HEK293 (cell line): ENCODE results near the gene METTL1.

Experiments used
- BCL11B ChIP-seq: fragments of 450-650 bp; formaldehyde crosslinking; IDR thresholded peaks from 2 replicates; pipeline ENCODE4 v1.5.1; 2016; ENCODE audit warnings: low read depth, missing biosample characterization, missing genetic modification characterization
- GLI4 ChIP-seq: fragments of 450-650 bp; formaldehyde crosslinking; IDR thresholded peaks from 2 replicates; pipeline ENCODE4 v1.5.1; 2016; ENCODE audit warnings: missing biosample characterization, missing genetic modification characterization
- HOXA7 ChIP-seq: sonication (generic); formaldehyde crosslinking; IDR thresholded peaks from 2 replicates; pipeline ENCODE4 v1.8.1; 2022; ENCODE audit warnings: missing genetic modification reagents, borderline replicate concordance
- KLF1 ChIP-seq: fragments of 450-650 bp; formaldehyde crosslinking; IDR thresholded peaks from 2 replicates; pipeline ENCODE4 v1.5.1; 2016; ENCODE audit warnings: missing biosample characterization, missing genetic modification characterization
- RBAK ChIP-seq: fragments of 450-650 bp; formaldehyde crosslinking; IDR thresholded peaks from 2 replicates; pipeline ENCODE4 v1.5.1; 2016; ENCODE audit warnings: missing biosample characterization, missing genetic modification characterization
- SETDB1 ChIP-seq: IDR thresholded peaks from one replicate; pipeline ENCODE4 v1.6.1; 2017; ENCODE audit warnings: mild to moderate bottlenecking, low read length, moderate library complexity, mixed read lengths; ENCODE audit not compliant: insufficient read length
- ZBTB1 ChIP-seq: fragments of 450-650 bp; formaldehyde crosslinking; IDR thresholded peaks from 2 replicates; pipeline ENCODE4 v1.5.1; 2016; ENCODE audit warnings: missing biosample characterization, missing genetic modification characterization
- ZNF114 ChIP-seq: fragments of 450-650 bp; formaldehyde crosslinking; IDR thresholded peaks from 2 replicates; pipeline ENCODE4 v1.5.0; 2017; ENCODE audit warnings: missing biosample characterization, missing genetic modification characterization
- ZNF121 ChIP-seq: fragments of 450-650 bp; formaldehyde crosslinking; IDR thresholded peaks from 2 replicates; pipeline ENCODE4 v1.5.1; 2016; ENCODE audit warnings: missing biosample characterization, missing genetic modification characterization
- ZNF132 ChIP-seq: fragments of 450-650 bp; formaldehyde crosslinking; IDR thresholded peaks from 2 replicates; pipeline ENCODE4 v1.5.1; 2017; ENCODE audit warnings: missing biosample characterization, missing genetic modification characterization, borderline replicate concordance
- ZNF223 ChIP-seq: fragments of 450-650 bp; formaldehyde crosslinking; IDR thresholded peaks from 2 replicates; pipeline ENCODE4 v1.5.1; 2016; ENCODE audit warnings: missing biosample characterization, missing genetic modification characterization
- ZNF26 ChIP-seq: fragments of 450-650 bp; formaldehyde crosslinking; IDR thresholded peaks from 2 replicates; pipeline ENCODE4 v1.5.1; 2016; ENCODE audit warnings: missing biosample characterization, missing genetic modification characterization
- ZNF274 ChIP-seq, 2 experiments: fragments of 200-500 bp in 1 of 2; fragments of 450-650 bp in 1 of 2; sonication (Bioruptor generic) in 1 of 2; formaldehyde crosslinking in 1 of 2; IDR thresholded peaks; 2 replicates each; pipeline versions ENCODE4 v1.5.1 to v1.6.1; 2014 to 2016; ENCODE audit warnings: borderline replicate concordance in 1 of 2, inconsistent platforms in 1 of 2, low read length in 1 of 2, missing biosample characterization in 1 of 2, missing genetic modification characterization in 1 of 2
- ZNF302 ChIP-seq: fragments of 450-650 bp; formaldehyde crosslinking; IDR thresholded peaks from 2 replicates; pipeline ENCODE4 v1.5.1; 2016; ENCODE audit warnings: missing biosample characterization, missing genetic modification characterization, low read depth
- ZNF335 ChIP-seq: fragments of 450-650 bp; formaldehyde crosslinking; conservative IDR thresholded peaks from 2 replicates; pipeline ENCODE4 v1.5.1; 2016; ENCODE audit warnings: missing biosample characterization, missing genetic modification characterization
- ZNF362 ChIP-seq: fragments of 450-650 bp; formaldehyde crosslinking; IDR thresholded peaks from 2 replicates; pipeline ENCODE4 v1.5.1; 2016; ENCODE audit warnings: missing biosample characterization, missing genetic modification characterization
- ZNF37A ChIP-seq: fragments of 450-650 bp; IDR thresholded peaks from 2 replicates; pipeline ENCODE4 v1.5.1; 2018; ENCODE audit warnings: missing biosample characterization, missing genetic modification characterization
- ZNF449 ChIP-seq: fragments of 450-650 bp; formaldehyde crosslinking; IDR thresholded peaks from 2 replicates; pipeline ENCODE4 v1.5.1; 2017; ENCODE audit warnings: missing biosample characterization, mild to moderate bottlenecking, missing genetic modification characterization, moderate library complexity
- ZNF501 ChIP-seq: fragments of 450-650 bp; formaldehyde crosslinking; IDR thresholded peaks from 2 replicates; pipeline ENCODE4 v1.5.1; 2016; ENCODE audit warnings: missing biosample characterization, missing genetic modification characterization
- ZNF529 ChIP-seq: fragments of 450-650 bp; formaldehyde crosslinking; IDR thresholded peaks from 2 replicates; pipeline ENCODE4 v1.5.1; 2017; ENCODE audit warnings: missing genetic modification characterization, missing biosample characterization; ENCODE audit not compliant: insufficient replicate concordance
- ZNF544 ChIP-seq: fragments of 450-650 bp; formaldehyde crosslinking; IDR thresholded peaks from 2 replicates; pipeline ENCODE4 v1.5.0; 2017; ENCODE audit warnings: missing biosample characterization, missing genetic modification characterization
- ZNF549 ChIP-seq: fragments of 450-650 bp; IDR thresholded peaks from 2 replicates; pipeline ENCODE4 v1.5.1; 2018; ENCODE audit warnings: missing biosample characterization, missing genetic modification characterization, mild to moderate bottlenecking, inconsistent platforms, moderate library complexity
- ZNF555 ChIP-seq: fragments of 450-650 bp; formaldehyde crosslinking; conservative IDR thresholded peaks from 2 replicates; pipeline ENCODE4 v1.5.1; 2017; ENCODE audit warnings: missing biosample characterization, mild to moderate bottlenecking, missing genetic modification characterization, inconsistent platforms
- ZNF580 ChIP-seq: fragments of 450-650 bp; formaldehyde crosslinking; IDR thresholded peaks from 2 replicates; pipeline ENCODE4 v1.5.1; 2016; ENCODE audit warnings: missing biosample characterization, missing genetic modification characterization
- ZNF654 ChIP-seq: fragments of 450-650 bp; formaldehyde crosslinking; IDR thresholded peaks from 2 replicates; pipeline ENCODE4 v1.5.1; 2016; ENCODE audit warnings: low read depth, missing biosample characterization, missing genetic modification characterization
- ZNF791 ChIP-seq: fragments of 450-650 bp; formaldehyde crosslinking; IDR thresholded peaks from 2 replicates; pipeline ENCODE4 v1.5.1; 2016; ENCODE audit warnings: missing biosample characterization, missing genetic modification characterization
- ZNF792 ChIP-seq: fragments of 450-650 bp; formaldehyde crosslinking; IDR thresholded peaks from 2 replicates; pipeline ENCODE4 v1.5.1; 2016; ENCODE audit warnings: missing biosample characterization, missing genetic modification characterization
- ZNF843 ChIP-seq: fragments of 450-650 bp; formaldehyde crosslinking; IDR thresholded peaks from 2 replicates; pipeline ENCODE4 v1.5.1; 2016; ENCODE audit warnings: missing biosample characterization, missing genetic modification characterization
- TF ChIP-seq, protein P1 (sequence below): fragments of 450-650 bp; formaldehyde crosslinking; IDR thresholded peaks from 2 replicates; pipeline ENCODE4 v1.5.1; 2016; ENCODE audit warnings: missing biosample characterization, missing genetic modification characterization
- TF ChIP-seq, protein P2 (sequence below): fragments of 450-650 bp; formaldehyde crosslinking; IDR thresholded peaks from 2 replicates; pipeline ENCODE4 v1.5.1; 2016; ENCODE audit warnings: missing biosample characterization, missing genetic modification characterization
- TF ChIP-seq, protein P3 (sequence below): fragments of 450-650 bp; IDR thresholded peaks from 2 replicates; pipeline ENCODE4 v1.5.1; 2018; ENCODE audit warnings: missing biosample characterization, mild to moderate bottlenecking, missing genetic modification characterization

The METTL1 gene

GRCh38 chr12:57744194-57744776 is 27.6 kb downstream of the METTL1 start (continued):
- TF ChIP-seq ZNF544 (tag by site-specific recombination) = no peak
- no peak for TF ChIP-seq ZNF549 (tag by site-specific recombination)
- TF ChIP-seq KLF1 (tag by site-specific recombination) = peak; percentile 77
- TF ChIP-seq ZNF114 (tag by site-specific recombination) = no peak
- TF ChIP-seq ZNF121 (tag by site-specific recombination) = no peak
- TF ChIP-seq ZNF843 (tag by site-specific recombination) = peak; percentile 23; the same call in 1 of the 2 replicates
- no peak for TF ChIP-seq ZNF555 (tag by site-specific recombination)
- TF ChIP-seq SETDB1 = no peak
- TF ChIP-seq ZNF274 (IDR thresholded peaks at IDR 0.05; ENCODE audit: low read length) = no peak
- no peak for TF ChIP-seq ZNF274 (tag by site-specific recombination; IDR thresholded peaks at IDR 0.05; ENCODE audit: borderline replicate concordance)
- no peak for TF ChIP-seq ZNF223
- TF ChIP-seq RBAK (tag by site-specific recombination) = no peak
- peak; percentile 40 for TF ChIP-seq ZNF335 (tag by site-specific recombination)
- peak; percentile 47; the same call in 1 of the 2 replicates for TF ChIP-seq ZNF449 (tag by site-specific recombination)
- no peak for TF ChIP-seq ZNF362 (tag by site-specific recombination)
- no peak for TF ChIP-seq ZNF529 (tag by site-specific recombination)
- TF ChIP-seq, protein P1, sequence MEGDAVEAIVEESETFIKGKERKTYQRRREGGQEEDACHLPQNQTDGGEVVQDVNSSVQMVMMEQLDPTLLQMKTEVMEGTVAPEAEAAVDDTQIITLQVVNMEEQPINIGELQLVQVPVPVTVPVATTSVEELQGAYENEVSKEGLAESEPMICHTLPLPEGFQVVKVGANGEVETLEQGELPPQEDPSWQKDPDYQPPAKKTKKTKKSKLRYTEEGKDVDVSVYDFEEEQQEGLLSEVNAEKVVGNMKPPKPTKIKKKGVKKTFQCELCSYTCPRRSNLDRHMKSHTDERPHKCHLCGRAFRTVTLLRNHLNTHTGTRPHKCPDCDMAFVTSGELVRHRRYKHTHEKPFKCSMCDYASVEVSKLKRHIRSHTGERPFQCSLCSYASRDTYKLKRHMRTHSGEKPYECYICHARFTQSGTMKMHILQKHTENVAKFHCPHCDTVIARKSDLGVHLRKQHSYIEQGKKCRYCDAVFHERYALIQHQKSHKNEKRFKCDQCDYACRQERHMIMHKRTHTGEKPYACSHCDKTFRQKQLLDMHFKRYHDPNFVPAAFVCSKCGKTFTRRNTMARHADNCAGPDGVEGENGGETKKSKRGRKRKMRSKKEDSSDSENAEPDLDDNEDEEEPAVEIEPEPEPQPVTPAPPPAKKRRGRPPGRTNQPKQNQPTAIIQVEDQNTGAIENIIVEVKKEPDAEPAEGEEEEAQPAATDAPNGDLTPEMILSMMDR (tag by site-specific recombination) = no peak
- TF ChIP-seq ZNF654 = no peak
- TF ChIP-seq, protein P2, sequence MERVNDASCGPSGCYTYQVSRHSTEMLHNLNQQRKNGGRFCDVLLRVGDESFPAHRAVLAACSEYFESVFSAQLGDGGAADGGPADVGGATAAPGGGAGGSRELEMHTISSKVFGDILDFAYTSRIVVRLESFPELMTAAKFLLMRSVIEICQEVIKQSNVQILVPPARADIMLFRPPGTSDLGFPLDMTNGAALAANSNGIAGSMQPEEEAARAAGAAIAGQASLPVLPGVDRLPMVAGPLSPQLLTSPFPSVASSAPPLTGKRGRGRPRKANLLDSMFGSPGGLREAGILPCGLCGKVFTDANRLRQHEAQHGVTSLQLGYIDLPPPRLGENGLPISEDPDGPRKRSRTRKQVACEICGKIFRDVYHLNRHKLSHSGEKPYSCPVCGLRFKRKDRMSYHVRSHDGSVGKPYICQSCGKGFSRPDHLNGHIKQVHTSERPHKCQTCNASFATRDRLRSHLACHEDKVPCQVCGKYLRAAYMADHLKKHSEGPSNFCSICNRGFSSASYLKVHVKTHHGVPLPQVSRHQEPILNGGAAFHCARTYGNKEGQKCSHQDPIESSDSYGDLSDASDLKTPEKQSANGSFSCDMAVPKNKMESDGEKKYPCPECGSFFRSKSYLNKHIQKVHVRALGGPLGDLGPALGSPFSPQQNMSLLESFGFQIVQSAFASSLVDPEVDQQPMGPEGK (tag by site-specific recombination) = no peak; the same call in 1 of the 2 replicates
- TF ChIP-seq ZNF37A = no peak
- no peak; the same call in 1 of the 2 replicates for TF ChIP-seq ZNF792 (tag by site-specific recombination)
- TF ChIP-seq ZNF302 (tag by site-specific recombination) = no peak
- TF ChIP-seq, protein P3, sequence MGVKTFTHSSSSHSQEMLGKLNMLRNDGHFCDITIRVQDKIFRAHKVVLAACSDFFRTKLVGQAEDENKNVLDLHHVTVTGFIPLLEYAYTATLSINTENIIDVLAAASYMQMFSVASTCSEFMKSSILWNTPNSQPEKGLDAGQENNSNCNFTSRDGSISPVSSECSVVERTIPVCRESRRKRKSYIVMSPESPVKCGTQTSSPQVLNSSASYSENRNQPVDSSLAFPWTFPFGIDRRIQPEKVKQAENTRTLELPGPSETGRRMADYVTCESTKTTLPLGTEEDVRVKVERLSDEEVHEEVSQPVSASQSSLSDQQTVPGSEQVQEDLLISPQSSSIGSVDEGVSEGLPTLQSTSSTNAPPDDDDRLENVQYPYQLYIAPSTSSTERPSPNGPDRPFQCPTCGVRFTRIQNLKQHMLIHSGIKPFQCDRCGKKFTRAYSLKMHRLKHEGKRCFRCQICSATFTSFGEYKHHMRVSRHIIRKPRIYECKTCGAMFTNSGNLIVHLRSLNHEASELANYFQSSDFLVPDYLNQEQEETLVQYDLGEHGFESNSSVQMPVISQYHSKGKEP (tag by site-specific recombination) = 0 out of 2 replicates have a peak, but pooled peaks have one; percentile 22
- no peak for TF ChIP-seq HOXA7 (CRISPR knock-in tag)
- no peak for TF ChIP-seq ZNF791 (tag by site-specific recombination)
- no peak for TF ChIP-seq ZNF26 (tag by site-specific recombination)
- TF ChIP-seq GLI4 = no peak
- peak; percentile 49 for TF ChIP-seq ZNF501 (tag by site-specific recombination)
- no peak for TF ChIP-seq BCL11B (tag by site-specific recombination)
- TF ChIP-seq ZNF580 (tag by site-specific recombination) = peak; percentile 54; the same call in 1 of the 2 replicates
- TF ChIP-seq ZBTB1 (tag by site-specific recombination) = no peak
- TF ChIP-seq ZNF132 = no peak
